Activated CD8-positive, alpha-beta memory T cell treated with anti-CD3 and anti-CD28 coated beads, Interleukin-2, amount 10 ng/mL, durations not matched to agents 7 days and 5 days (primary cell): ENCODE data around the gene NDUFS7. TPM values are rescaled to one million over a fixed set of nuclear protein-coding genes. Genes with fewer than 3 reads are reported as not detected.

Experiments
- ATAC-seq: fragments of 150-1000 bp; cut with Tn5 transposase; one replicate; pipeline ENCODE4 v1.10.0; 2021; ENCODE audit warnings: moderate library complexity
- CTCF ChIA-PET: fragments of 350-600 bp; sonication (Branson Sonifier 250); formaldehyde crosslinking; loops from one replicate; lab custom pipeline; 2021; ENCODE audit warnings: antibody characterized with exemption; lab: Charles Lee
- DNase-seq: peaks from one replicate; pipeline ENCODE4 v3.0.0-alpha.2; 2020
- H3K27ac Mint-ChIP-seq: one replicate; pipeline ENCODE4 v1.8.0; 2021; ENCODE audit warnings: mild to moderate bottlenecking, mixed read lengths
- H3K27me3 Mint-ChIP-seq: one replicate; pipeline ENCODE4 v1.8.0; 2021; ENCODE audit warnings: mixed read lengths
- H3K36me3 Mint-ChIP-seq: one replicate; pipeline ENCODE4 v1.8.0; 2021; ENCODE audit warnings: mild to moderate bottlenecking, mixed read lengths
- H3K4me1 Mint-ChIP-seq: one replicate; pipeline ENCODE4 v1.8.0; 2021; ENCODE audit warnings: mixed read lengths
- H3K4me3 Mint-ChIP-seq: one replicate; pipeline ENCODE4 v1.8.0; 2021; ENCODE audit warnings: mild to moderate bottlenecking, moderate library complexity, mixed read lengths
- H3K9me3 Mint-ChIP-seq: one replicate; pipeline ENCODE4 v1.8.0; 2022; ENCODE audit warnings: low read depth, mixed read lengths
- total RNA-seq, 2 experiments: library from RNA; stranded (reverse); gene quantifications; one replicate each; pipeline ENCODE4 v1.2.3, GENCODE V29; 2021

The NDUFS7 gene
- total RNA-seq, 2 experiments from 2014 or later, result 124 to 135 TPM

DNA sequence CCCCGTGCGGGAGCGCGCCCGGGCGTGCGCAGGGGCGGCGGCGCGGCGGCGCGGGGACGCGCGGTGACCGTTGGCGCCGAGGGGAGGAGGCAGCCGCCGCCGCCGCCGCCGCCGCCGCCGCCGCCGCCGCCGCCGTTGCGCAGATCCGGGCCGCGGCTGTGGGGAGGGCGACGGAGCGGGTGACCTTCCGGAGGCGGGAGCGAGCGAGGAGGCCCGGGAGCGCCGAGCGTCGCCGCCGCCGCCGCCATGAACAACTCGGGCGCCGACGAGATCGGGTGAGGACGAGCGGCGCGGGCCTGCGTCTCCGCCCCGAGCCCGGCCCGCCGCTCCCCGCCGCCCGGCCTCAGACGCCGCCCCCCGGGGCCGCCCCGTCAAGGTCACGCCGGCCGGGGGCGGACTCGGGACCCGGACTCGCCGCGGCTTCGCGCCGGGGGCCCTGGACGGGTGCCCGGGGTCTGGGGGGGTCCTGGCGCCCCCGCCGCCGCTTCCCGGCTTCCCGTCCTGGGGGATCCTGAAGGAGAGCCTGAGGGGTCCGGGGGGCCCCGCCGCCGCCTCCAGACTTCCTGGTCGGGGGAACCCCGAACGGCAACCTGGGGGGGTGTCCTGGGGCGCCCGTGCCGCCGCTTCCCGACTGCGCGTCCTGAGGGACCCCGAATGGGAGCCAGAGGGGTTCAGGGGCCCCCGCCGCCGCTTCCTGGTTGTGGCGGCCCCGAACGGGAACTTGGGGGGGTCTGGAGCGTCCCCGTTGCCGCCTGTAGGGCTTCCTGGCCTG, 24.0 kb downstream of the NDUFS7 start, which contains the start of gene DAZAP1:
DAZAP1 (plus strand) TSS at position 59 of the 772 bp plus-strand sequence; CDS start at position 247, 188 bp downstream.
- DNase-seq (peak; percentile 69), ATAC-seq (peak; percentile 24)
- Mint-ChIP-seq H3K36me3 (peaks cover 11% of the 10 kb centered on the region), H3K4me1 (peaks cover 51% of the 10 kb centered on the region), H3K4me3 (peak within 1 kb of the TSS; percentile 48), H3K9me3 (no peaks in the 10 kb centered on the region), H3K27me3 (peaks cover 6% of the 10 kb centered on the region), H3K27ac (peak within 1 kb of the TSS; percentile 66)
- CTCF ChIA-PET, result interaction anchor here (1.2 to 2.4 kb wide), 2 partner anchors 128 to 489 kb away, joined by 3 to 12 read pairs; no protein-coding TSS in a partner anchor

DNA sequence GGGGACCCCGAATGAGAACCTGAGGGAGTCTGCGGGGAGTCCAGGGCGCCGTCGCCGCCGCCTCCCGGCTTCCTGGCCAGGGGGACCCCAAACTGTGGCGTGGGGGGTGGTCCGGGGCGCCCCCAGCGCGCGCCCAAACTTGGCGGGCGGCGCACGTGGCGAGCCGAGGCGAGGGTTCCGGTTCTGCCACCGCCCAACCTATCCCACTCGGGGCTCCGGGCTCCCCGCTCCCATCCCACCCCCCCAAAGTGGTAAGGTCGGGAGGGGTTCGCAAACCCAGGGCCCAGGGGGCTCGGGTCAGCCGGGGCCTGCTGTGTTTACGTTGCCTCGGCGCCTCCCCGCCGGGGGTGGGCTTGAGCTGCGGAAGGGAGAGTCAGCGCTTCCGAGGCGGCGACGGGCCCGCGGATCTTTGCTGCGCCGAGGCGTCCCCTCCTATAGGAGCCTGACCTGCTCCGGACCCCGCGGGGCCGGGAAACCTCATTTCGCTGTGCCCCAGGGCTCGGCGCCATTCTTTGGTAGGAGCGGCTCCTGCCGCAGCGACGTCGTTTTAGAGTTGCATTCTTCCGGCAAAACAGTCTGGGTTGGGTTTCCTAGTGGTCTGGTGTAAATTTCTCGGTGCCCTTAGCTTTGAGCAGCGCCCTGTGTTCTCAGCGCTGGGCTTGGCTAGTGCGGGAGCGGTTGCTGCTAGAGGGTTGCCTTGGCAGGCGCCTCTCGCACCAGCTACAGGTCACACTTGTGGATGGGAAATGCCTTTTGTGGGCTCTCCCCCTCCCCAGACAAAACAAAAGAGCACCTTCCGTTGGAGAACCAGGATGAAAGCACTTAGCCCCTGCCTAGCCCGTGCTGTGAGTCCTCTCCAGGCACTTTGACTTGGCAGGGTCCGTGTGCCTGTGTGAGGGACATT, 24.8 kb downstream of the NDUFS7 start:
- H3K4me3 Mint-ChIP-seq, result peak overlapping the region; percentile 88
- no peaks in the 10 kb centered on the region for H3K27me3 Mint-ChIP-seq
- DNase-seq, result peak; percentile 74
- peak overlapping the region; percentile 81 for H3K27ac Mint-ChIP-seq
- no peaks in the 10 kb centered on the region for H3K9me3 Mint-ChIP-seq
- H3K4me1 Mint-ChIP-seq, result peaks cover 55% of the 10 kb centered on the region
- peak; percentile 11 for ATAC-seq
- peaks cover 13% of the 10 kb centered on the region for H3K36me3 Mint-ChIP-seq
- CTCF ChIA-PET, result interaction anchor here (1.2 to 2.4 kb wide), 3 partner anchors 36 to 489 kb away, joined by 3 to 12 read pairs (median 3); no protein-coding TSS in a partner anchor

DNA sequence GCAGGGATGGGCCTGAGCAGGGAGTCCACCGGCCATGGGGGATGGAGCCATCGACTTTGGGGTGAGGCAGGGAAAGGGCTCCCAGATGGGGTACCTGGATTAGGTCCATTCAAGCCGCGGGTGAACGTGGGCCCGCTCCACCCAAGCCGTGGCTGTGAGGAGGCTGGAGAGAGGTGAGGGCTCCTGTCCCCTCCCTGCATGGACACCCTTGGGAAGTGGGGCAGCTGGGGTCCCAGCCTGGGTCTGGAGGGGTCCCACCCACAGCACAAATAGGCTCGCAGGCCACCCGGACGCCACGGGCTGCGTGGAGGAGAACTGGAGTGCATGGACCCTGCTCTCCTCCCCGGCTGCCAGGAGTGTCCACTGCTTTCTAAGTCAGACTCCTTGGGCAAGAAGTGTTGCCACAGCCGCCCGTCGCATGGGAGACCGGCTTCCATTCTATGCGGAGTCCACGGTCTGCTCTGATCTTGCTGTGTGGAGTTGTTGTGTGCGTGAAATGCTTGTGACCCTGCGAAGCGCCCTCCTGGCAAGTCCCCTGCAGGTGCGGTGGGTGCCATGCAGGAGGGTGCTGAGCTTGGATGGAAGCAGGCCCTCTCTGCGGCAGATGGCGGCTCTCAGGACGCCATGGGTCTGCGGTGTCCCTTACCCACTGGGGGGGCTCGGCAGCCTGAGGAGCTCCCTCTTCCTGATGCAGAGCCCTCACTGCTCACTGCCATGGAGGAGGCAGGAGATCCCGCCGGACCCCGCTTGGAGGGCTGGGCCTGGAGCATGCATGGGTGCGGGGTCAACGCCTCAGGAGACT, 25.7 kb downstream of the NDUFS7 start:
- ATAC-seq, result no peak

DNA sequence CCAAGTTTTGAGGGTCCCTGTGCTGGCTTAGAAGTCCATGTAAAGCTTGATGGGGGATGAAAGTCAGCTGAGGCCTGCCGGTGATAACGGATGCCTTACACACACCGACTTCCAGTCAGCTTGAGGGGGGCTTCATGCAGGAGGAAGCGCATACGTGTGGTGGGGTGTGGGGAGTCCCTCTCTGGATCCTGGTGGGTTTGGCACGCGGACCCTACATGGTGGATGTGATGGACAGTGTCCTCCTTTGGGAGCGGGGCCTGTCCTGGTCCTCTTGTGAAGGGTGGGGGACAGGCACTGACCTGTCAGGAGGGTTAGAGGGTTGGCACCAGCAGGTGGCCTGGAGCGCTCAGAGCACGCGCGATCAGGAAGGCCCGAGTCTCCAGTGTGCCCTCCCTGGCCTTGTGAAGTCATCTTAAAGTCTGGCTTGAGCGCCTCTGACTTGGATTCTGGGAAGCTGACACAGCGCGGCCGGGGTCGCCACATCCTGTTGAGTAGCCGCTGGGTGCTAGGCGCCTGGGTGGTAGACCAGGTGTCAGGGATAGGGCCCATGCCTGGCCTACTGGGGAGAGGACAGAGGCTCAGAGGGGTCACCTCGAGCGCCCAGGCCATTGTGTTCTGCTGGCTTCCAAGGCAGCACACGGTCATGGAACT, 26.6 kb downstream of the NDUFS7 start:
- H3K4me1 Mint-ChIP-seq, result peaks cover 64% of the 10 kb centered on the region
- DNase-seq (peak; percentile 63), ATAC-seq (no peak)
- CTCF ChIA-PET, result interaction anchor here (0.9 to 2.4 kb wide), 3 partner anchors 40 to 409 kb away, joined by 3 to 12 read pairs (median 3); no protein-coding TSS in a partner anchor
- peaks cover 15% of the 10 kb centered on the region for H3K36me3 Mint-ChIP-seq
- peak overlapping the region; percentile 88 for H3K4me3 Mint-ChIP-seq
- no peaks in the 10 kb centered on the region for H3K27me3 Mint-ChIP-seq
- peak overlapping the region; percentile 81 for H3K27ac Mint-ChIP-seq
- H3K9me3 Mint-ChIP-seq, result no peaks in the 10 kb centered on the region

More for the DNA sequence above, 25.7 kb downstream of the NDUFS7 start:
- H3K9me3 Mint-ChIP-seq, result no peaks in the 10 kb centered on the region
- H3K27me3 Mint-ChIP-seq, result no peaks in the 10 kb centered on the region
- H3K4me1 Mint-ChIP-seq, result peaks cover 59% of the 10 kb centered on the region
- peak overlapping the region; percentile 81 for H3K27ac Mint-ChIP-seq
- DNase-seq, result no peak
- peak overlapping the region; percentile 88 for H3K4me3 Mint-ChIP-seq
- CTCF ChIA-PET, result interaction anchor here (0.6 to 2.4 kb wide), 6 partner anchors 35 to 520 kb away, joined by 3 to 12 read pairs (median 3); no protein-coding TSS in a partner anchor
- peaks cover 13% of the 10 kb centered on the region for H3K36me3 Mint-ChIP-seq

DNA sequence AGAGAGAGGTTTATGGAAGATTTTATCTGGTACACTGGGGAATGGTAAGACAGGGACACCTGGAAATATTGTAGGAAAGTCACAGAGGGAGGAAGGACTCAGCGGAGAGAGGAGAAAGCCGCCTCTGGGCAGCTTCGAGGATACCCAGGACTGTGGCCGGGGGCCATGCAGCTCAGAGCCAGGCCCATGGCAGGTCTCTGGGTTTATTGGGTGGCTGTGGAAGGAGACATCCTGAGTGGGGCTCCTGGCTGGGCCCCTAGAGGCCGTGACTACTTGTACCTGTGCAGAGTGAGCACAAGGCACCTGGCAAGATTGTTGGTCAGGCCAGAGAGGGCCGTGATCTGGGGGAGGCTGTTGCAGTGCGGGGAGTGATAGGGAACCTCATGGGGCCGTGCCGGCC, 27.1 kb downstream of the NDUFS7 start:
- Mint-ChIP-seq H3K36me3 (peaks cover 15% of the 10 kb centered on the region), H3K27ac (peak overlapping the region; percentile 81), H3K27me3 (no peaks in the 10 kb centered on the region), H3K9me3 (no peaks in the 10 kb centered on the region), H3K4me1 (peaks cover 68% of the 10 kb centered on the region), H3K4me3 (peak overlapping the region; percentile 88)
- CTCF ChIA-PET, result interaction anchor here (1.3 kb wide), 1 partner anchor 131 kb away, joined by 3 read pairs; no protein-coding TSS in a partner anchor
- ATAC-seq, result no peak
- DNase-seq, result no peak

DNA sequence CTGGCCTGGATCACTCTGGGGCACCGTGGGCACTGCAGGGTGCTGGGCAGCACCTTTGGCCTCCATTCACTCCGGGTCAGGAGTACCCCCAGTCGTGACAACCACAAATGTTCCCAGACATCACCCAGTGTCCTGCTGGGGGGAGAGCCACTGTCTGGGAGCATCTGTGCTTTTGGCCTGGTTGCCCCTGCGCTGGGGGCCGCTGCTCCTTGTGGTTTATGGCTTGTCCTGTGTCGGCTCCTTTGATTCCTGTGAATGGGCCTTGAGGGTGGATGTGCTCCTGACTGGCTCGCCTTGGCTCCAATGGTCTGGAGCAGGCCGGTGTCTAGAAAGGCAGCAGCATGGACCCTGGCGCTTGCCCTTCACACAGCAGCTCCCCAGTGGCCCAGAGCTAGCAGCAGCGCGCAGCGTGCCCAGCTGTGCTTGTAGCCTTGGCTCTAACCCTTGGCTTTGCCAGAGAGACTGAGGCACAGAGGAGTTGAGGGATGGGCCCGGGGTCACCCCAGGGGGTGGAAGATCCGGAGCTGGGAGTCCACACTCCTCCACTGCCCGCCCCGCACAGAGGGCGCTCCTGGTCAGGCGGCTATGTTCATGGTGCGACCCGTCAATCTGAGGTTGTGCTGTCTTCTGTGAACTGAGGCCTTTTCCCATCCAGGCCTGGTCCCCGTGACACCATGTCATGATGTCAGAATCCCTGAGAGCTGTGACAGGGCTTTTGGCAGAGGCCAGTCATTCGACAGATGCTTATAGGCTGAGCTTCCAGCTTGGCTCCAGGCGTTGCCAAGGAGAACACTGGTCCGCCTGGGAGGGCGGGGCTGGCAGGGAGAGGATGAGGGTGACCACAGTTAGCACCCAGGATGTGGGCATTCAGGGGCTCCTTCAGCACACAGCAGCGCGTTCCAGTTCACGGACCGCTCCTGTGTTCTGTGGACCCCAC, 27.8 kb downstream of the NDUFS7 start:
- Mint-ChIP-seq H3K36me3 (peaks cover 15% of the 10 kb centered on the region), H3K9me3 (no peaks in the 10 kb centered on the region), H3K4me3 (peak overlapping the region; percentile 35), H3K4me1 (peaks cover 69% of the 10 kb centered on the region), H3K27ac (peak overlapping the region; percentile 83), H3K27me3 (no peaks in the 10 kb centered on the region)
- CTCF ChIA-PET, result interaction anchor here (0.6 to 1.3 kb wide), 4 partner anchors 9 to 696 kb away, joined by 3 to 4 read pairs (median 3); no protein-coding TSS in a partner anchor
- ATAC-seq, result no peak
- peak; percentile 83 for DNase-seq

DNA sequence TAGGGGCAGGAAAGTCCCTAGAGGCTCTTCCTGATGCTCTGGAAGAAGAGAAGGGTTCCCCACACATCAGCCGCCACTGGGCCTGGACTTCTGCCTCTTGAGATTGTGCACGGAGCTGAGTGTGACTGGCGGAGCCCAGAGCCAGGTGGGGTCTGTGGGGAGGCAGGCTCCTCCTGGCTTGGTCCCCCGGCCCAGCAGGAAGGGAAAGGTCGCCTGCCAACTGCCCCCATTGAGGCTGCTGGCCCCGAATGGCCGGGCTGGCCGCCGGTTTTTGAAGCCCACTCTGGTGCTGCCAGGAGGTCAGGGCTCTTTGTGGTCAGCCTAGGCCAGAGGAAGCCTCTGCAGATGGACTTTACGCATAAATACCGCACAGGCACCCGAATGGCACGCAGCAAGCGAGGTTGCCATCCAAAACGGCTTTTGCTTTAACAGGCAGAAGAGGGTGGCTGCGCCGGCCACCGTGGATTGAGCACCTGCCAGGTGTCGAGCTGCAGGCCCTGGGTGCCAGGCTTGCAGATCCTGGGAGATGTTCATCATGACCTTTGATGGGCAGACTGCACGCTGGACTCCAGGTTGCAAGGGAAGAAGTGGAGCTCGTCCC, 28.7 kb downstream of the NDUFS7 start:
- Mint-ChIP-seq H3K27ac (peak overlapping the region; percentile 83), H3K36me3 (peaks cover 18% of the 10 kb centered on the region), H3K27me3 (no peaks in the 10 kb centered on the region), H3K4me1 (peaks cover 68% of the 10 kb centered on the region), H3K4me3 (no peak overlapping the region), H3K9me3 (no peaks in the 10 kb centered on the region)
- CTCF ChIA-PET, result interaction anchor here (1.1 to 1.3 kb wide), 3 partner anchors 8 to 33 kb away, joined by 3 to 4 read pairs (median 4); no protein-coding TSS in a partner anchor
- DNase-seq, result no peak
- no peak for ATAC-seq

DNA sequence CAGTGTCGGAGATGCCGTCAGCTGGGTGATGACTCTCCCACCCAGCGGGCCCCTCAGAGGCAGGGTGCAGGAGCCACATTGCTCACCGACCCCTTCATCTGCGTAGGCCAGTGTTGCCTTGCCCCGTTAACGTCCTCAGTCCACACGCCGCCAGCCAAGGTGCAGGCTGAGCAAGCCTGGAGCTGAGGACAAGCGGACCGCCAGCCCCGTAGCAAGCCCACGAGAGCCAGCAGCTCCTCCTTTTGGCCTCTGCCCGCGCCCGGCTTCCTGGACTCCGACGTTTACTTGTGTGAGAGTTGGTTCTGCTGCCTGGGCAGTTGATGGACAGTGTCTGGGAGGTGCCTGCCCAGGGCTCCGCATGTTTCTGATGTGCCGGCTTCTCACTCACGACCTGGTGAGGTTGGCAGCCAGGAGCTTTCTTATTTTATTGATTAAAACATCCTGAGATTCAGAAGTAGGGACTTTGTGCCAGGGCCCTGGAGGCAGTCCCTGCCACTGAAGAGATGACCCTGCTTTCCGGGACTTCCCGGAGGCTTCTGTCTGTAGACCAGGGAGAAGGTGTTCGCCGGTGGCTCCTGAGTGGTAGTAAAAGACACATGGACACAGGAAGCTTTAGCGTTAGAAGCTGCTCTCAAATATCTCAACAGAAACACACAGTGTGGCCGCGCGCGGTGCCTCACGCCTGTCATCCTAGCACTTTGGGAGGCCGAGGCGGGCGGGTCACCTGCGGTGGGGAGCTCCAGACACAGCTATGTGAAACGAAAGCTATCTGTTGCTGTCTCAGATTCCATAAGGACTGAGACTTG, 29.5 kb downstream of the NDUFS7 start:
- Mint-ChIP-seq H3K36me3 (peaks cover 21% of the 10 kb centered on the region), H3K27ac (peak overlapping the region; percentile 52), H3K4me1 (peaks cover 69% of the 10 kb centered on the region), H3K27me3 (no peaks in the 10 kb centered on the region), H3K4me3 (no peak overlapping the region), H3K9me3 (no peaks in the 10 kb centered on the region)
- DNase-seq (no peak), ATAC-seq (no peak)
- CTCF ChIA-PET, result interaction anchor here (0.7 to 1.1 kb wide), 4 partner anchors 11 to 169 kb away, joined by 3 to 4 read pairs (median 3); no protein-coding TSS in a partner anchor

DNA sequence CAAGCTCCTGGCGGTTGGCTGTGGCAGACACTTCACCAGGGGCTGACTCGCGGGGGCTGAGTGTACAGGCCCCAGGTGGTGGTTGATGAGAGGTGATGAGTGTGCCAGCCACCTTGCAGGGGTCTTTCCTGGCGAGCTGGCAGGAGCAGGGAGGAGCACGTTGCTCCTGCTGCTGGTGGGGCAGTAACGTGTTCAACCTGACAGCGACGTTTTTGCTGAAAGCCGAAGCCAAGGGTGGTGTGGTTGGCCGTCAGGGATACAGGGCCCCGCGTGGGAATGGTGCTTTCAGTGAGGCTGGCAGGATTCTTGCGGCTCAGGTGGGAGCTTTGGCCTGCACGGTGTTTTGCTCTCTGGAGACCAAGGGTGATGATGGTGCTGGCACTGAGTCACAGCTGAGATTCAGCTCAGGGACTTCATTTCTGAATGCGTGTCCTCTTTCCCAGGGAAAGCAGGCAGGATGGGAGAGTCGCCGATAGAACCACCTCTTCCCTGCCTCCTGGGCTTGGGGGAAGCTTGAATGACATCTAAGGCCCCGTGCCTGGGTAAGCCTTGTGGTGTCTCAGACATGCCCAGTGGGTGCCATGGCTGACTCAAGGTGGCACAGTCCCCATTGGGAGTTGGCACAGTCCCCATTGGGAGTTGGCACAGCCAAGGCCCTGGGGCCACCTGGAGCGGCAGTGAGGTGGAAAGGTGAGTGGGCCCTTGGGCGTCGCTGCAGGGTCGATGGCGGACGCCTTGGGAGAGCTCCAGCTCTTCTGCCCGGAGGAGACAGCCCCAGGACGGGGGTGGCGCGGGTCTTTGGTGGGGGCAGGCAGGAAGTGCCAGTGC, 32.5 kb downstream of the NDUFS7 start:
- H3K36me3 Mint-ChIP-seq, result peaks cover 24% of the 10 kb centered on the region
- no peak for ATAC-seq
- DNase-seq, result no peak
- no peaks in the 10 kb centered on the region for H3K27me3 Mint-ChIP-seq
- CTCF ChIA-PET, result no interaction called here
- no peak overlapping the region for H3K27ac Mint-ChIP-seq
- H3K9me3 Mint-ChIP-seq, result no peaks in the 10 kb centered on the region
- no peak overlapping the region for H3K4me3 Mint-ChIP-seq
- H3K4me1 Mint-ChIP-seq, result peaks cover 44% of the 10 kb centered on the region

DNA sequence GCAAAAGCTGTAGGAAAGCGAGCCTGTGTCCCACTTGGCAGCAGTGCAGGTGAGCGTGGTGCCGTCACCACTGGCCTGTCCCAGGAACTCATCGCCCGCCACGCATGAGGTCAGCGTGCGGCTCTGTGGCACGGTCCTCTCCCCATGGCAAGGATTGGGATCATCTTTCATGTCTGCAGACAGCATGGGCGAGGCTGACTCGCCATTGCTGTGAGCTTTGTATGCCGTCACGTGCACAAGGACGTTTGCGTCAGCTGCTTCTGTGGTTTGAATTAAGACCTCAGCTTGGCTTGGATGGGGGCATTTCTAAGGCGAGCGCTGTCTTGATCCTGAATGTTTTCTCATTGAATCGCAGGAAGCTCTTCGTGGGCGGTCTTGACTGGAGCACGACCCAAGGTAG, 33.4 kb downstream of the NDUFS7 start:
- no peak for DNase-seq
- Mint-ChIP-seq H3K36me3 (peaks cover 24% of the 10 kb centered on the region), H3K4me1 (peaks cover 35% of the 10 kb centered on the region), H3K27ac (no peak overlapping the region), H3K27me3 (no peaks in the 10 kb centered on the region), H3K9me3 (no peaks in the 10 kb centered on the region), H3K4me3 (no peak overlapping the region)
- CTCF ChIA-PET, result interaction anchor here (0.6 kb wide), 1 partner anchor 25 kb away, joined by 4 read pairs; no protein-coding TSS in a partner anchor
- no peak for ATAC-seq
